K562 treated with DMSO at 1 percent for 4 hours (cell line): Measurements from ENCODE around the gene C16orf95. TPM values are rescaled to one million over a fixed set of nuclear protein-coding genes. Genes with fewer than 3 reads are reported as not detected.

Source experiments
- total RNA-seq: library from RNA; unstranded; fragments of 300-600 nt; gene quantifications from 2 replicates; pipeline ENCODE4 v1.2.3, GENCODE V29; 2022; ENCODE audit not compliant: insufficient read depth

Gene C16orf95
- 6.5 and 16.8 TPM in 2 replicates for total RNA-seq

GRCh38 chr16:87316923-87317749 lies at the start of gene C16orf95:
Gene C16orf95, minus strand, starts transcription at chr16:87317392. Its CDS starts 150 bp downstream, at chr16:87317242.

Other genes starting within 250 kb of the C16orf95 start
- gene FBXO31, start 66.4 kb upstream of the C16orf95 start, total RNA-seq = 19.5 and 29.7 TPM in 2 replicates
- gene MAP1LC3B, start 74.9 kb upstream of the C16orf95 start, total RNA-seq = 84.7 and 85.2 TPM in 2 replicates
- 15.3 and 22.0 TPM in 2 replicates for gene ZCCHC14, start 175.6 kb upstream of the C16orf95 start, total RNA-seq